ENCODE results near the gene PROC. TPM values are rescaled to one million over a fixed set of nuclear protein-coding genes. Genes with fewer than 3 reads are reported as not detected.

The PROC gene
- total RNA-seq, 2 donors from 2014 or later: 0.26 TPM; not detected in 1

DNA sequence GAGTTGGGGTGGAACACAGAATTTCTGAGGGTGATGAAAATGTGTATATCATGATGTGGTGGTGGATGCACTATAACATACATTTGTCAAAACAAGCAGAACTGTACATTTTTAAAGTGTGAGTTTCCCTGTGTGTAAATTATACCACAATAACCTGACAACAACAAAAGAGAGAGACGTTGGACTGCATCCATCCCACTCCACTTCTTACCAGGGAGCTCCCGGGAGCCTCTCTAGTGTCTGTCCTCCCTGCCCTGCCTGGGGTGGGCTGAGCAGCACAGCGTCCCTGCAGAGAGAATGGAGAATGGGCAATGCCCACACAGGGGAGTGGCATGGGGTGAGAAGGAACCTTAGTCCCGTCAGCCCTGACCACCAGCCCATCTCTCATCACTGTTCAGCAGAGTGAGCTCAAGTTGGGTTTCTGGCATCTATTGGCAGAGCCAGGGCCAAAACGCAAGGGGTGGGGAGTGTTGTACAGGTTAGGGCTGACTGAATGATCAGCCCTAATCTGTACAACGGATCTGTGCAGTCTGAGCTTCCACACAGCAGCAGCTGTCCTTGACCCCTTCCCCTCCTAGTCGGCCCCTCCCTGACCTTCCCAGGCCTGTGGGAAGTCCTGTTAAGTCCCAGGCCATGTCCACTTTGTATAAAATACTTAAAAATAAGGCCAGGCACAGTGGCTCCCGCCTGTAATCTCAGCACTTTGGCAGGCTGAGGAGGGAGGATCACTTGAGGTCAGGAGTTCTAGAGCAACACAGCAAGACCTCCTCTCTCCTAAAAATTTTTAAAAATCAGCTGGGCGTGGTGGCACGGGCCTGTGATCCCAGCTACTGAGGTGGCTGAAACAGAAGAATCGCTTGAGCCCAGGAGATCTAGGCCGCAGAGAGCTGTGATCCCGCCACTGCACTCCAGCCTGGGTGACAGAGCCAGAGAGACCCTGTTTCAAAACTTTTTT lies 3.3 kb upstream of the PROC start:
- no peak overlapping the region for H3K27ac ChIP-seq
- peaks cover 39% of the 10 kb centered on the region for H3K4me1 ChIP-seq
- WGBS, 2 donors: 84 to 89% methylated on average over 12 to 13 of the region's 13 CpGs
- no peak for DNase-seq
- H3K27me3 ChIP-seq: no peaks in the 10 kb centered on the region
- no peaks in the 10 kb centered on the region for H3K36me3 ChIP-seq (replicated peaks in 1 of 2; ENCODE audit: insufficient read depth in 1 of 2, low read depth in 2 of 2)
- H3K4me3 ChIP-seq: no peak overlapping the region
- no peaks in the 10 kb centered on the region for H3K9me3 ChIP-seq
- TF ChIP-seq POLR2A (IDR thresholded peaks at IDR 0.05): no peak
- TF ChIP-seq, protein P1, sequence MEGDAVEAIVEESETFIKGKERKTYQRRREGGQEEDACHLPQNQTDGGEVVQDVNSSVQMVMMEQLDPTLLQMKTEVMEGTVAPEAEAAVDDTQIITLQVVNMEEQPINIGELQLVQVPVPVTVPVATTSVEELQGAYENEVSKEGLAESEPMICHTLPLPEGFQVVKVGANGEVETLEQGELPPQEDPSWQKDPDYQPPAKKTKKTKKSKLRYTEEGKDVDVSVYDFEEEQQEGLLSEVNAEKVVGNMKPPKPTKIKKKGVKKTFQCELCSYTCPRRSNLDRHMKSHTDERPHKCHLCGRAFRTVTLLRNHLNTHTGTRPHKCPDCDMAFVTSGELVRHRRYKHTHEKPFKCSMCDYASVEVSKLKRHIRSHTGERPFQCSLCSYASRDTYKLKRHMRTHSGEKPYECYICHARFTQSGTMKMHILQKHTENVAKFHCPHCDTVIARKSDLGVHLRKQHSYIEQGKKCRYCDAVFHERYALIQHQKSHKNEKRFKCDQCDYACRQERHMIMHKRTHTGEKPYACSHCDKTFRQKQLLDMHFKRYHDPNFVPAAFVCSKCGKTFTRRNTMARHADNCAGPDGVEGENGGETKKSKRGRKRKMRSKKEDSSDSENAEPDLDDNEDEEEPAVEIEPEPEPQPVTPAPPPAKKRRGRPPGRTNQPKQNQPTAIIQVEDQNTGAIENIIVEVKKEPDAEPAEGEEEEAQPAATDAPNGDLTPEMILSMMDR (IDR thresholded peaks at IDR 0.05): no peak
- ATAC-seq: no peak
- intact Hi-C loops (cut with DNase I): no loop called here

DNA sequence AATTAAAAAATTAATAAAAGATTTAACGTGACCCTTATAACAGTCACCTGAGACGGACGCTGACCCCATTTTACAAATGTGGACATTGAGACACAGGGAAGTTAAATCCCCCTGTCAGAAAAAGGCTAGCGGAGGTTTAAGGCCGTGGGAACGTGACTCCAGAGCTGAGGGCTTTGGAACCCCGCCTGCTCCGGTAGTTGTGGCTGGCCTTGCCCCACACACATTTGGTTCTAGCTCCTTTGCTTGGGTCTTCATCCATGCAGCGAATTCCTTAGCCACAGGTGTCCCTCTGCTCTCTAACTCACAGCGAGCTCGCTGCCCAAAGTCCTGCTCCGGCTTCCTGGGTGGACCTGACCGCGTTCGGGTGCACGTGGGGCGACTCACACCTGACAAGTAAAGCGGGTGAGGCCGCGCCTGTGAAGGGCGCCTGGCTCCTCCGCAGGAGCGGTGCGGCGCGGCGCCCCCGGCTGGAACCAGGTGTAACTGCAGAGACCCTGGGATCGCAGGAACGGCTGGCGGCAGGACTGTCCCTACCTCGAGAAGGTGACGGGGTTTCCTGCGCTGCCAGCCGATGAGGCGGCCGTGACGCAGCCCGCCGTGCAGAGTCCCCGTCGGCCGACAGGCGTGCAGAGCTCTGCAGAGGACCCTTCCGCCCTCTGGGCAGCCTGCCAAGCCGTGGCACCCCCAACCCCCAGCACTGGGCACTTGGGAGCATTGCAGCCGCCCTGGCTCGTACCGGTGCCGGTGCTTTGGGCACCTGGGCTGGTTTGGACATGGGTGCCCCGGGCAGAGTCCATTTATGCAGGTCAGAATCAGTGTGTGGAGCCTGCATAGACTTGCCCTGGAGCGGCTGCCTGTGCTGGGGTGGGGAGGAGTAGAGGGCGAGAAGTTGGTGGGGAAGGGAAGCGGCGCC lies 2.4 kb upstream of the PROC start:
- peak; percentile 85 to 89 (median 86) for DNase-seq
- WGBS, 2 donors: 10 to 58% methylated on average over 11 to 55 of the region's 55 CpGs
- Histone ChIP-seq H3K27ac (peak overlapping the region in 3 of 4 donors; percentile 18 to 55 (median 41)), H3K4me3 (peak overlapping the region in 1 of 2 donors; percentile 24), H3K27me3 (no peaks in the 10 kb centered on the region), H3K4me1 (peaks cover 33% of the 10 kb centered on the region), H3K36me3 (replicated peaks in 1 of 2; ENCODE audit: insufficient read depth in 1 of 2, low read depth in 2 of 2) (no peaks in the 10 kb centered on the region), H3K9me3 (no peaks in the 10 kb centered on the region)
- intact Hi-C loops (cut with DNase I): no loop called here
- TF ChIP-seq, protein P1 (IDR thresholded peaks at IDR 0.05): peak; percentile 69 to 93 (median 83)
- TF ChIP-seq POLR2A (IDR thresholded peaks at IDR 0.05): peak in 1 of 3 donors; percentile 31
- peak; percentile 95 for ATAC-seq

DNA sequence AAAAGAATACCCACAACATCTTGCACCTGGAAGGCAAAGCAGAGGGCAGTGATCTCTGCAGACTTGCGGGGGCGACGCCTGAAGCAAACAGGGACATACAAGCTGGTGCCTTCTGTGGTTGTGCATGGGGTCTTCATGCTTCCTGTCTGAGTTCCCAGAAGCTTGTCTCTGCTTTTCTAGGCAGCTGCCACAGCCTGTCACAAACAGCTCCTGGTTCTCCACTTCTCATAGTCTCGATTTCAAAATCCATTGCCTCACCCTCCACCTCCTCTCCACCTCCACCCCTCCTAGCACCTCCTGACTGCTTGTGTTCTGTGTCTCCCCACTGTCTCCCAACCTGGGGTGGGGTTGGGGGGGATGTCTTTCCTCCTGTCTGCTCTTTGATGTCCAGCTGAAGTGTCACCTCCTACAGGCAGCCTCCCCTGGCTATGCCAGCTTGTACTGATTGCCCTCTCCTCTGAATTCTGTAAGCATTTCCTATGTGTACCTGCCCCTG lies 1.7 kb upstream of the PROC start:
- TF ChIP-seq POLR2A (IDR thresholded peaks at IDR 0.05): no peak
- TF ChIP-seq, protein P1 (IDR thresholded peaks at IDR 0.05): no peak
- peak overlapping the region in 1 of 2 donors; percentile 24 for H3K4me3 ChIP-seq
- ATAC-seq (no peak), DNase-seq (no peak)
- WGBS, 2 donors: 28 to 53% methylated on average over 4 of the region's 4 CpGs
- peak overlapping the region in 2 of 4 donors; percentile 18 to 41 for H3K27ac ChIP-seq
- intact Hi-C loops (cut with DNase I): no loop called here
- peaks cover 26% of the 10 kb centered on the region for H3K4me1 ChIP-seq
- no peaks in the 10 kb centered on the region for H3K9me3 ChIP-seq
- no peaks in the 10 kb centered on the region for H3K27me3 ChIP-seq
- no peaks in the 10 kb centered on the region for H3K36me3 ChIP-seq (replicated peaks in 1 of 2; ENCODE audit: insufficient read depth in 1 of 2, low read depth in 2 of 2)

DNA sequence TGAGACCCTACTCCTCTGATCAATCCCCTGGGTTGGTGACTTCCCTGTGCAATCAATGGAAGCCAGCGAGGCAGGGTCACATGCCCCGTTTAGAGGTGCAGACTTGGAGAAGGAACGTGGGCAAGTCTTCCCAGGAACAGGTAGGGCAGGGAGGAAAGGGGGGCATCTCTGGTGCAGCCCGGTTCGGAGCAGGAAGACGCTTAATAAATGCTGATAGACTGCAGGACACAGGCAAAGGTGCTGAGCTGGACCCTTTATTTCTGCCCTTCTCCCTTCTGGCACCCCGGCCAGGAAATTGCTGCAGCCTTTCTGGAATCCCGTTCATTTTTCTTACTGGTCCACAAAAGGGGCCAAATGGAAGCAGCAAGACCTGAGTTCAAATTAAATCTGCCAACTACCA lies 821 bp upstream of the PROC start:
- H3K27me3 ChIP-seq: no peaks in the 10 kb centered on the region
- no peak for TF ChIP-seq POLR2A (IDR thresholded peaks at IDR 0.05)
- TF ChIP-seq, protein P1 (IDR thresholded peaks at IDR 0.05): no peak
- no peak overlapping the region for H3K27ac ChIP-seq
- ATAC-seq (no peak), DNase-seq (no peak)
- no peaks in the 10 kb centered on the region for H3K9me3 ChIP-seq
- no peak overlapping the region for H3K4me3 ChIP-seq
- WGBS, 2 donors: 90 to 91% methylated on average over 8 of the region's 8 CpGs
- no peaks in the 10 kb centered on the region for H3K36me3 ChIP-seq (replicated peaks in 1 of 2; ENCODE audit: insufficient read depth in 1 of 2, low read depth in 2 of 2)
- intact Hi-C loops (cut with DNase I): no loop called here
- peaks cover 25% of the 10 kb centered on the region for H3K4me1 ChIP-seq
